Measurements from ENCODE around the gene CHST11.

DNA sequence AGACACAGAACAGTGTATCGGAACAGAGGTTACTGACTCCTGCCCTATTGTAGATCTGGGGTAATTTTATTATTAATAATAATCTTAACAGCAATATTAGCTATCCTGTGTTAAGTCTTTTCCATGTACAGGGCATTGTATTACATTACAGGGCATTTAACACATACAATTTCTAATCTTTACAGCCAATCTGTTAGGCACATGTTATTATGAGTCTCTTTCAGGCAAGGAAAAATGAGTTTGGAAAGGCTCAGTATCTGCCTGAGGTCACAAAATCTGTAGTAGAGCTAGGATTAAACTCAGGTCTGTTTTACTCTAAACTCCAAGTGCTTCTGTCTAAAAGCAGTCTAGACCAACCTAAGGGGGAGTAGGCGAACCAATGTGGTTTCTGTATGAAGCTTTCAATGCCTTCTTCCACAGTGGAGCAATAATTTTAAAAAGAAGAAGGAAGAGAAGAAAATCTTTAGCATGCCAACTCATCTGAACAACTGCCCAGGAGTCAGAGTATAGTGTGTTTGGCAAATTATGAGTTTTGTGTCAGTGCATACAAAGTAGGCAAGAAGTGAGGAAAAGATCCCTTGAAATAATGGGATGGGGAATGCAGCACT is 192.6 kb downstream of the CHST11 start:
- TF ChIP-seq, protein P1, sequence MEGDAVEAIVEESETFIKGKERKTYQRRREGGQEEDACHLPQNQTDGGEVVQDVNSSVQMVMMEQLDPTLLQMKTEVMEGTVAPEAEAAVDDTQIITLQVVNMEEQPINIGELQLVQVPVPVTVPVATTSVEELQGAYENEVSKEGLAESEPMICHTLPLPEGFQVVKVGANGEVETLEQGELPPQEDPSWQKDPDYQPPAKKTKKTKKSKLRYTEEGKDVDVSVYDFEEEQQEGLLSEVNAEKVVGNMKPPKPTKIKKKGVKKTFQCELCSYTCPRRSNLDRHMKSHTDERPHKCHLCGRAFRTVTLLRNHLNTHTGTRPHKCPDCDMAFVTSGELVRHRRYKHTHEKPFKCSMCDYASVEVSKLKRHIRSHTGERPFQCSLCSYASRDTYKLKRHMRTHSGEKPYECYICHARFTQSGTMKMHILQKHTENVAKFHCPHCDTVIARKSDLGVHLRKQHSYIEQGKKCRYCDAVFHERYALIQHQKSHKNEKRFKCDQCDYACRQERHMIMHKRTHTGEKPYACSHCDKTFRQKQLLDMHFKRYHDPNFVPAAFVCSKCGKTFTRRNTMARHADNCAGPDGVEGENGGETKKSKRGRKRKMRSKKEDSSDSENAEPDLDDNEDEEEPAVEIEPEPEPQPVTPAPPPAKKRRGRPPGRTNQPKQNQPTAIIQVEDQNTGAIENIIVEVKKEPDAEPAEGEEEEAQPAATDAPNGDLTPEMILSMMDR (IDR thresholded peaks at IDR 0.05), result no peak
- no peak for TF ChIP-seq POLR2A (IDR thresholded peaks at IDR 0.05)
